Measurements from ENCODE around the gene RBM8A.

The RBM8A gene

DNA sequence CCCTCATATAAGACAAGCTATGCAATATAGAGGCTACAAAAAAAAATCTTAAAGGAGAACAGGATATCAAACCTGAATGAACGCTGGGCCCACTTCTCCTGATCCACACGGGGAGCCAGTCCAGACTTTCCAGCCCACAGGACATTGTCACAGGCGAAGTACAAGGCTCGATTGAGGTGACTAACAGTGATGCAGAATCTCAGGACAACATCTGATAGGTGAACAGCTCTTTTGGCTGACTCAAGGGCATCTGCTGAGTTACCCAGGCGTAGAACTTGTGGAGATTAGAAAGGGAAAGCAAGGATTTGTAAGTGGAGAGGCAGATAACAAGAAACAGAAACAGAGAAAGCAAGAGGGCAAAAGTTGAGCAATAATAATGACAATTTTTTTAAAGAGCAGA is 10.5 kb downstream of the RBM8A start:
- DNase-seq (ENCODE audit: low read depth) = no peak

DNA sequence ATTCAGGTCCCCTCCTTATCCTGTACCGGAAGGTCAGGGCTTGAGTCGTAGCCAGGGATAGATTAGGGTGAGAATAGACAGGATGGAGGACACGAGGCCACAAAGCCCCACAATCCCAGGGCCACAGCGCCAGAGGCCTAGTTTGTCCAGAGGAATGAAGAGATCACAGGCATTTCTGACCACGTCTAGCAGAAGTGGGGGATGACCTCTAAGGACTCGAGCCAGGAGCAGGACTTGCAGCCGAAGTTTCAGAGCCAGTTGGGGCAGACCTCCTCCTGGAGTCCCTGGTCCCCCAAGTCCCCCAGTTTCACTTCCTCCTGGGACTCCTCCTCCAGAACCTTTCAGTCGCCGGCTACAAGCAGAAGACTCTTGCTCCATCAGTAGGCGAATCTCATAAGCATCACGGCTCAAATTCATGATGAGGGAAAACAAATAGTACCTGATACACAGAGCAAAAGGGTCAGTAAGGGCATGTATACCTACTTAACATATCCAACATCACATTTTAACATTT is 15.1 kb downstream of the RBM8A start:
- DNase-seq (ENCODE audit: low read depth) = no peak

DNA sequence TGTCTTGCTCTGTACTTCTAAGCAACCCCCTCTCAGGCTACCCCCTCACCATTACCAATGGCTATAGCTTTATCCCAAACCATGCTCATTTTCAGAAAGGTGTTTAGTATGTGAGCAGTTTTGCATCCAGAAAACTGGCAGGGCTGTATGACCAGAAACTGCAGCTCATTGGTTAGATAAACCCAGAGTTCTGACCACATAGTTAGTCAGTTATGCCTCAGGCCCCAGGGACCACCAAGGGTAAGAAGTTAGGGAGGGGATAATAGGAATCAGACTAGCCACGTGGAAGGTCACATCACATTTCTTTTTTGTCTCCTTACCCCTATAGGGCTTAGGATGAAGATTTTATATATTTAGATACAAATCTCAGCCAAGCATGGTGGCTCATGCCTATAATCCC is 18.6 kb downstream of the RBM8A start:
- no peak for DNase-seq (ENCODE audit: low read depth)

DNA sequence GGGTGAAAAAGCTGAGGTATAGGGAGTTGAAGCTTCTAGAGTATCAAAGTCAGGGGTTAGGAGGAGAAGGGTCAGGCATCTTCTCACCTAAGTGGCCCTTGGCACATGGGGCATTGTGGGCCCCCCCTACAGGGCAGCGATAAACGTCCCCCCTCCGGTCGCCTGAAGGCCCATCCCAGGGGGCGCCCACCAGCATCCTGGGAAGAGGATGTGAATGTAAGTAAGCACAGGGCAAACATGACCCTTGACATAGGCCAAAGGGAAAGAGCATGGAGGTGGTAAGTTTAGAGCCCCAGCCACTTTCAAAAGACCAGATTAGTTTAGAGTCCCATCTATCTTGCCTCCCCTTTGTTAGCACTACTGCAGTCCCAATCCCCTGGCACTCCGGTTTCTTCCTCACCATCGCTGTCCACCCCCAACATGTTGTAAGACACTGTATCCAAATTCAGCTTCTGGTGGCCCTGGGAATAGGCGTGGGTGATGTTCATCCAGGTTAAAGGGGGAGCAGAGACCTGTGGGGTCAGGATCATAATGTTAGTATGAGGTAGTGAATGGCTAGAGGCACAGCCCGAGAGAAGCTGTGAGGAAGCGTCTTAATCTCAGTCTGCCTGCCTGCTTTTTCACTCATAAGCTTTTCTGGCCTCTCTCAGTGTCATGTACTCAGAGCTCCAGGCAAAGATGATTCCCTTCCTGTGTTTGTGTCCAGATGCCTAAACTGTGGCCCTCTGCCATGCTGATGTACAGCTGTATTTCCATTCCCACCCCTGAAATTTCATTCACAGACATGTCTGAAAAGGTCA is 20.1 kb downstream of the RBM8A start:
- DNase-seq (ENCODE audit: low read depth) = no peak

DNA sequence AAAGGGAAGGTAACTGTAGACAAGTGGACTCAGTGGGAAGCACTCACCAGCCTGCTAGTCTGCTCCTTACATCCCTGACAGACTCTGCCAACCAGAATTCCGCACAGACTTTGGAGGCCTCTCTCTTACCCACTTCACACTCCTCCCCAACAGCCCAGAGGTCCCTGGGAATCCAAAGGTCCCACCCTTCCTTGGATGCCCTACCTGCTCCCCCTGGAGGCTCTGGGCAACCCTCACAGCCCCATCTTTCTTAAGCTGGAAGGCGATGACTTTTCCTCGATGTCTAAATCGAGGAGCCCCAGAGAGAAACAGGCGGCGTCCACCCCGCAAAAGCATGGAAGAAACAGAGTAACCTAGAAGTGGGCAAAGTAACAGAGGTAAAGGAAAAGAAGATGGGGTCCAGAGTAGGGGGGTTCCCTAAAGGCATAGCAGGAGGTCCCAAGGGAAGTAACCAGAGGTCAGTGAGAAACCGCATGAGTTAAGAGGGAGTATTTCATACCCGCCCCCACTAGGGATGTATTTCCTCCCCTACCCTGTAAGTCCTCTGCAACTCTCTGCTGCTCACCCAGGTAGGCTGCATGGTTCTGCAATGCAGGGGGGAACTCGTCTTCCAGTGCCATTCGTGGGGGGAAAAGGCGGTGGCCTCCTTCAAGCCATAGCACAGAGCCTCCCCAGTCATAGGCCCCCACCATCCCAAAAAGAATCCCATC is 25.8 kb downstream of the RBM8A start:
- DNase-seq (ENCODE audit: low read depth) = no peak

DNA sequence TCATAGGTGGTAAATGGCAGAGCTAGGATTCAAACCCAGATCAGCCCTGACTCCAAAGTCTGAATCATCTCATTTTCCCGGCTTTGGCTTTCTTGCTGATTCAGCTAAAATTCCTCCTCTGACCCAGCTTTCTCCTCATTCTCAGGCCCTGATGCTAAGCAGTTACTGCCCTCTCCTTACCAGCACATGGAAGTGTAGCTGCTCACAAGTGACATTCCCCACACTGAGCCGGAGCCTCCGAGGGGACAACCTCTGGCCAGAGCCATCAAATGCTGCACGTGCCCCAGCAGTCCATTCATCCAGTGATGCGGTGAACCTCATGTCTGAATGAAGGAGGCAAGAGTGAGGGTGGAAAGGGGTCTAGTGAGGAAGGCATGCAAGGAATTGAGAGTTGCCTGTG is 28.5 kb downstream of the RBM8A start:
- no peak for DNase-seq (ENCODE audit: low read depth)

DNA sequence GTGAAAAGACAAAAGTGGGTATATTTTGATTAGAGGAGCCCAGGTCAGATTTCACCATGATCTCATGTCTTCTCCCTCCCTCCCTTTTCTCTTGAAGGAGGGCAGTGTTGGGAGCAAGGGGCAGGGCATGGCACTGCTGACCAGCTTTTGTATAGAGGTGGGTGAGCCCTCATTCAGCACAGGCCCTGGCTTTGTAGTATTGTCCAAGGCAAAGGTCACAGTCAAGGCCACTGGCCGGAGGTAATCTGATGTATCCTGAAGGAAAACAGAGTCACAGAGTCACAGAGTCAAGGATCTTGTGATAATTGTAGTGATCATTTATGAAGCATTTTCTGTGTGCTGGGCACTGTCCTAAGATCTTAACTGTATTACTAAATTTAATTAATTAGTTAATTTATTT is 29.3 kb downstream of the RBM8A start:
- no peak for DNase-seq (ENCODE audit: low read depth)

DNA sequence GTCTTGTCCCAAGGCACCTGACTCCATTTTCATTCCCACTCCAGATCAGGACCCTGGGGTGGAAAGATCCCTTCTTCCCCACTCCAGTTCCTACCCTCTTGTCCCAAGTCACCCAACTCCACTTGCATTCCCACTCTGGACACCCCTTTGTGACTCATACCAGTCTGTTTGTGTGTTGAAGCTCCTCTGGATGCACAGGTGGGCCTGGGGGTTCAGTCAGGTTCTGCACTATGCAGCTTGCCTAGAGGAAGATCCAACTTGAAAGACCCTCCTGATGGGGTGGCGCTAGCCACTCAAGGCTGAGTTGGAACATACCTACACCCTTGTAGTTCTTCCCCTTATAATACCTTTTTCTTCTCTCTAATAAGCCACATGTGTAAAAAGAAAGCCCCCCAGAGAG is 31.8 kb downstream of the RBM8A start:
- no peak for DNase-seq (ENCODE audit: low read depth)

DNA sequence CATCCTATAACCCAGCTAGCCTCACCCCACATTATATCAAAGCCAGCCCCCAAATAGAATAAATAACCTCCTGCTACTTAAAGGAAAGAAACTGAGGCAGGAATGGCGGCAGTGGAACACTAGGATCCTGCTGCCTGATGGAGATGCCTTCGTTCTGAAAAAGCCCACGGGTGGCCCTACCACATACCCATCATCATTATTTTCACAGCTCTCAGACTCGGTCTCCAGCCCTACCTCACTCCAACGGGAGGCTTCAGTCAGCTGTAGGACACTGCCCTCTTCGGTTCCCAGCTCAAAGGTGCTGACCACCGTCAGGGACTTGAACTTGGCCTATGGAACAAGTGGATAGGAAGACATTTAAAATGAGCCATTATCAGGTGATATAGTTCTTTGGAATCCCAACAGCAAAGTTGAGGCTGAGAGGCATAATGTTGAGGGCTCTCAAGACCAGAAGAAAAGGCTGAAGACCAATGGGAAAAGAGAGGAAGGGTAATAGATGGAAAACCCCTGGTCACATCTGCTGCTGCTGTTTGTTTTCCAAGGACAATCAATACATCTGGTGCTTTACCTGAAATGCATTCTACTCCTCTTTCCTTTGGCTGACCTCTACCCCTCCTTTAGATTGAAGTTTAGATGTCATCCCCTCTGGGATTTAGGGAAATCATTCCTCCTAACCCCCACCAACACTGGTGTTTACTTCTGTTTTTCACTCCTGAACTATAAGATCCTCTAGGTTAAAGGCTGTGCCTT is 33.8 kb downstream of the RBM8A start:
- no peak for DNase-seq (ENCODE audit: low read depth)

DNA sequence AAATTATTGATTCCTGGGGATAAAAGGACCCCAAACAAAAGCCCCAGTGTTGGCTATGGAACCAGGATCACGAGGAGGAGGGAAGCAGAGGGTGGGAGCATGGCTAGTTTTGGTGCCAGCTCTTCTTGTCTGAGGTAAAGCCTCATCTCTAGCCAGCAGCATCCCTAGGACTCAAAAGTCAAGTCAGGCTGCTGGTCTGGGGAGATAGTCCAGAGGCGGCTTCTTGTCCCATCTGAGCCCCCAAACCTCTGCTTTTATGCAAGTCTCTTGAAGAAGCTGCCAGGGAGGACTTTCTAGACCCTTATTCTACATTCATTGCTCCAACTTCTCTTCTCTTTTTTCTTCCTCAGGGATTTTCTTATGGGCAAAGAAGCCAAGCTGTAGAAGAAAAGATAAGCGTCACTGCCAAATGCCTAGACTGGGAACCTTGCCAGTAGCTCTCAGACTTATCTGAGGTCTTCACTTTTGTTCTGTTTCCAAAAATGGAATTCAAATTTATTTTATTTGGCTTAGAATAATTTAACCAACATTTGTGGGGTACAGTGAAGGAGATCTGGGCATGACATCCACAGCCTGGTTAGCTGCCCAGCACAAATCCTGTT is 34.7 kb downstream of the RBM8A start:
- no peak for DNase-seq (ENCODE audit: low read depth)

DNA sequence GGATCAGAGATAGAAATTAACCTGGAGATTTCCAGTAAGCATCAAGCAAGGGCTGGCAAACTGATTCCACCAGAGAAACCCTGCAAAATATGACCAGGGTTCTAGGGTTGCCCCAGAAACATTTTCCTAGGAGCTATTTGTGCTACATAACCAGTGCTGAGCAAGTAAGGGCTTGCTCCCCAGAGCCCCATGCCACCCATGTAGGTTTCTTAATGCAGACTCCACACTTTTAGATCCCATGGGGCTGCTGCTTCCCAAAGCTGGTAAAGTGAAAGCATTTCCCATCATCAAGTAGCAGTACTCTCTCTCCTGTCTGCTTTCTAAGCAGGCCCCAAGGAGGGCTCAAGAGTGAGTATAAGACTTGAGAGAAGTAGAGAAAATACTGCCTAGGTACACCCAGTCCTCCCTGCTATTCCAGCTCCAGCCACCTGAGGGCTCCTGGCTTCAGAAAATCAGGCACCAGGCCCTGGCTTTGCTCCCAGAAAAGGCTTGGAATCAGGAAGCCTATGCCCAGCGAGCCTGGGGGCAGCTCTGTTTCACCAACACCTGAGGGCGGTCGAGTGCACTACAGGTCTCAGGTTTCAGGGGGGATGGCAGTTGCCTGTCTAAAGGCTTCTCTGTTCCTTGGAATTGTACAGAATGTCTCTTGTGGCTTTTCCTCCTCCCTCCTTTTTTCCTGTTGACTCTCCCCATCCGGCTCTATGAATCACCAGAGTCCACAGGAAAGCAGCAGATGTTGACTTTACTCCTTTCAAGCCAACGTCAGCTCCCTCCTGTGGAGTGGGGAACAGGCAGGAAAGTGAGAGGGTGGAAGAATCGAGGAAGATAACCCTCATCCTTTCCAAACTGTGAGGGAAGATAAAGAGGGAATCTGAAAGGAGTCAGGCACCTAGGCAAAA is 35.4 kb downstream of the RBM8A start:
- peak; percentile 98 for DNase-seq (ENCODE audit: low read depth)

DNA sequence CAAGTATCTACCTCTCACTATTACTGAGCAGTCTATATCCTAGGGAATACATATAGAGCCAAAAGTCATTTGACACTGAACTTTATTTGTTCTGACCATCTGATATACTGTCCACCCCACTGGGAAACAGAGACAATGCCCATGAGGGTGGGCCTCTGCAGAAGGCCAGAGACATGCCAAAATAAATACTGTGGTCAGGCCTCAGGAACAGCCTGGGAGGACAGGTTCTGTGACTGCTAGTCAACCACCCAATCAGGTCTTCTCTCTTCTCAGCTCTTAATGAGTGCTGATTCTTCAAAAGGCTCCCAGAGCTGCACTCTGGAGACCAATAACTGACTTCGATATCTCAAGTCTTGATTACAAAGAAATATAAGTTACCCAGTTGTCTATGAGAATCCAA is 36.1 kb downstream of the RBM8A start:
- no peak for DNase-seq (ENCODE audit: low read depth)

DNA sequence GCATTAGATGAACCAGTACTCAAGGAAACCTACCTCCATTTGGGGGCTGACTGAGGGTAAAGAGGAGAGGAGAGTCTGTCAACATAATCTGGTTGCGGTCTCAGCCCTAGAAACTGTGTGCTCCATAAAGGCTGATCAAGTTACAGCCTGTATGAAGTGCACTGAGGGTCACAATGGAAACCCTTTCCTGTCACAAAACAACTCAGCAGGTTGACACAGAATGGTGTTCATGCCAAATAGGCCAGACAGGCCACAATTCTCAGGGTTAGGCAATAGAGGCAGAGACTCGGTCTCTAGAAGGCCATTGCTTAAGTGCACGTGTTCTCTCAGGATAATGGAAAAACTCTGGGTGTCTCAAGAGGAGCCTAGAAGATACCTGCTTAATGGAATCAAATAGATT is 37.6 kb downstream of the RBM8A start:
- DNase-seq (ENCODE audit: low read depth) = no peak

DNA sequence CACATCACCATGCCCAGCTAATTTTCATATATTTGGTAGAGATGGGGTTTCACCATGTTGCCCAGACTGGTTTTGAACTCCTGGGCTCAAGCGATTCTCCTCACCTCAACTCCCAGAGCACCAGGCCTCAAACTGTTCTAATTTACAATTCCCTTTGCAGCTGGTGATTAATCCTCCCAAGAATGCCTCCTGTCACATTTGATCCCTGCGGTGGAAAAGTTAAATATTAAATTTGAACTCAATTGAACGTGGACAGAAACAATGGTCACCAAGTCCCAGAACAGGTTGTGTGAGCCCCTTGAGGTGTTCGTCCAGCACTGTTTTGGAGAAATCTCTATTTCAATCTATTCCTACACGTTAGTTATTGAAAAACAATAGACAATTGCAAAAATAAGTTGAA is 39.7 kb downstream of the RBM8A start:
- no peak for DNase-seq (ENCODE audit: low read depth)

DNA sequence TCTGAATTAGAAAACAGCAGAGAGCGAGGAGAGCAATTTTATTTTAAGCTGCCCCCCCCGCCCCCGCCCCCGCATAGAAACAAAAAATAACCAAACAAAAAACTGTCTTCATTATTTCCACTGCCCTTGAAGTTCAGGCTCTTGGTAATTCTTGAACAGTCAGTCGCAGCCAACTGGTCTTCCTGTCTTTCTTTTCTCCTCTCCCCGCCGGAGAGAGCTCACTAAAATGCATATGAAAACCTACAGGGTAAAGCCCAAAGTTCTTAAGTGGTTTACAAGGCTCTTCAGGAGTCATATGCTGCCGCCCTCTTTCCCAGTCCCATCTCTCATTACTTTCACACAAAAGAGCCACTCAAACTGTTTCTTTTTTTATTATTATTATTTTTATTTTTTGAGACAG is 40.5 kb downstream of the RBM8A start:
- no peak for DNase-seq (ENCODE audit: low read depth)

DNA sequence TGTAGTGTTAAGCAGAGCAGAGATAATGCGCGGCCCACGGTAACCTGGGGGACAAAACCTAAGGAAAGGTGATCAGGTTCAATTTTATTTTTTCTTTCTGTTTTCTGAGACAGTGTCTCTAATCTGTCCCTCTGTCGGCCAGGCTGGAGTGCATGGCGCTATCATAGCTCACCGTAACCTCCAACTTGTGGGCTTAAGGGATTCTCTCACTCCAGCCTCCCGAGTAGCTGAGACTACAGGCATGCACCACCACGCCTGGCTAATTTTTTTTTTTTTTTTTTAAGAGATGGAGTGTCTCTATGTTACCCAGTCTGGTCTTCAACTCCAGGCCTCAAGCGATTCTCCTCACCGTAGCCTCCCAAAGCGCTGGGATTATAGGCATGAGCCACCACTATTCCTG is 40.9 kb downstream of the RBM8A start:
- no peak for DNase-seq (ENCODE audit: low read depth)

DNA sequence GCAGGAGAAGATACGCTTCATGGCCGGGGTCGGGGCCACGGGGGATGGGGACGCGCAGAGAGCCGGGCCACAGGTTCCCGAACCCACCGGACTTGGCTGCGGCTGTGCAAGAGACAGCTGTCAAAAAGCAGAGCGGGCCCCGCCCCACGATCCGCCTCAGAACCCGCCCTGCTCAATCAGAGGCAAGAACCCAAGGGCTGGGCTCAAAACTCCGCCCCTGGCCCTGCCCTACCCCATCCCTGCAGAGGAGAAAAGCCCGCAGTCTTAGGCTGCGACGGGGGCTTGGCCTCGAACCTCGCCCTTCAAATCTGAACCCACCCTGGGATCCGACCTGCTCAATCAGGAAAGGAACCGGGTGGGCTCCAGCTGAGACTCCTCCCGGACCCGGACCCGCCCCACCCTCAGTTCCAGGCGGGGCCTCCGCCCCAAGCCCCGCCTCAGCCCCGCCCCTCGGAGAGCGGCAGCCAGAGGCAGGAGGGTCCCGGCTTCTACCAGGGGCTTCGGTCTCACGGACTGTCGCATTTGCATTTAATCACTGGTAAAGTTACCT is 41.5 kb downstream of the RBM8A start, which contains the start of gene ANKRD35:
Gene ANKRD35 (minus strand): TSS at position 129 of the 550 bp plus-strand sequence. CDS start 108 bp downstream, at position 21.
- no peak for DNase-seq (ENCODE audit: low read depth)

DNA sequence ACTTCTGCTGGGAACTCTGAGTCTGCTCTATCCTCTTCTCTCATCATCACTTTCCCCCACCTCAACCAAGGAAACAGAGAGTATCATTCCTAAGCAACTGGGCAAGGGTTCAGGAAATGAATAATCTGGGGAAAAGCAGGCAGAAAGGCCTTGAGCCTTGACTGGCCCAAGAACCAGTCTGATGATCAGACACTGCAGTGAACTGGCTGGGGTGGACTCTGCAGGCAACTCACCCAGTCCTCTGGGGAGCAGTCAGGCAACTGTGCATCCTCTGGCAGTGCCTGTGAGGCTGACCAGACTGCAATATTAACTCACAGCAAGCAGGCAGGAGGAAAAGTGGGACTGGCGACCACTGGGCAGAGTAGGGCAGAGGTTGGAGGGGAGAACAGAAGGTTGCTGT is 42.6 kb downstream of the RBM8A start:
- no peak for DNase-seq (ENCODE audit: low read depth)

DNA sequence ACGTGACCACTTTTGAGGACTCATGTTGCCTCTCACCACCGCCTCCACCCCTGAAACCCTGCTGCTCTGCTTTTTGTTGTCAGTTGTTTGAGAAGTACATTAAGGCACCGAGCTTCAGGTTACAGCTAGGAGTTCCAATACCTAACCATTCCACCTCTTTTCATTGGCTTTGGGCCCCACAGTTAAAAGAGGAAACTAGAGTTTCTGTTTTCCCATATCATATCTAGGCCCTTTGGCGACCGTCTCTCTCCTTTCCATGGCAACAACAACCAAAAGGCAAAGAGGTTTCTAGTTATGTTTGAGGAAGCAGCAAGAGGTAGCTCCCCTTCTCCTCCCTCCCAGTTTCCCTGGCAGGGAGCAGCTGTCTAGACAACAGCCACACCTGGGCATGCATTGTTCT is 47.5 kb downstream of the RBM8A start:
- DNase-seq (ENCODE audit: low read depth) = no peak

DNA sequence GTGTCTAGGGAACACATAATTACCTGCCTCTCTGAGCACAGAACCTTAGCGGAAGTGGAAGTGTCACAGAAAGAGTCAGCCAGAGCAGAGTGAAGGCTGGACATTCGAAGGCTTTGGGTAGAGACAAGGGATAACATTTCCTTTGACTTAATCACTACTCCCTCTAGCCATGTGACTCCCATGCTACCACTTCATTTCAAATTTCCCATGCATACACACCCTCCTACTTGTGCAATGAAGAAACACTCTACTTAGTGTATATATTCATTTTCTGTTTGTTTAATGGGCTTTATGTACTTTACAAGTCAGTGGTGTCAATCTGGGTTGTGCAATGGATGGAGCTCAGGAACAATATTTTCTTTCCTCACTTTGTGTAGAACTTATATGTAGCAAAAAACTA is 48.6 kb downstream of the RBM8A start:
- no peak for DNase-seq (ENCODE audit: low read depth)

DNA sequence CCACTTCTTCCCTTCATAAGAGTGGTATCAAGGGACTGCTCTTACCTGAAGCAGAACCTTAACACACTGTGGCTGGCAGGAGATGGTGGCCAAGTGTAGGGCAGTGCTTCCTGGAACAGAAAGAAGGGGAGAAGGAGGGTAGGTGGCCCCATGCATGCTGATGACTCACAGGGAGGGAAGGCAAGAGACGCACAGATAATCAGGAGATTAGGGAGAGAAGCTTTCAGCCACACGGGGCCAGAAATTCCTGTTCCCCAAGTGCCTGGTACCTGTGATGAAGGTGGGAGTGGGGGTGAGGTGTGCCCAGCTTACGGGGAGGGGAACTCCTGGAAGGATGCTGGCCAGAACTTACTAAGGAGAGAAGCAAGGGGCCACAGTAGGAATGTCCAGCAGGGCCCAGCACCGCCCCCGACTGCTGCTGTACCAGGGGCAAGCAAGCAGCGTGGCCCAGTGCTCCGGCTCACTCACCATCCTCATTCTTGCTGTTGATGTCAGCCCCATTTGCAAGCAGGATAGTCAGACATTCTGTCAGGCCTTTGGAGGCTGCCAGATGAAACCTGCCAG is 49.3 kb downstream of the RBM8A start:
- DNase-seq (ENCODE audit: low read depth) = no peak
